WERI-Rb-1 (cell line): Measurements from ENCODE around the gene PRTG.

Experiments
- DNase-seq: peaks from one replicate; pipeline ENCODE4 v3.0.0-alpha.2; 2020
- H3K27ac ChIP-seq: fragments of 250-450 bp; sonication (Bioruptor Pico); 2 replicates; pipeline ENCODE4 v1.5.1; 2020; ENCODE audit warnings: mild to moderate bottlenecking, moderate library complexity
- H3K27me3 ChIP-seq: fragments of 250-450 bp; sonication (Bioruptor Pico); 2 replicates; pipeline ENCODE4 v1.5.1; 2021; ENCODE audit warnings: mild to moderate bottlenecking, low read depth, moderate library complexity; ENCODE audit not compliant: insufficient read depth, severe bottlenecking
- H3K36me3 ChIP-seq: fragments of 250-450 bp; sonication (Bioruptor Pico); 2 replicates; pipeline ENCODE4 v1.5.1; 2020; ENCODE audit warnings: mild to moderate bottlenecking, moderate library complexity
- H3K4me3 ChIP-seq: 2 replicates; pipeline ENCODE4 v1.5.1; 2011; ENCODE audit warnings: low read depth, mild to moderate bottlenecking, control low read depth, low read length
- H3K9me3 ChIP-seq: fragments of 250-450 bp; sonication (Bioruptor Pico); 2 replicates; pipeline ENCODE4 v1.5.1; 2021; ENCODE audit warnings: mild to moderate bottlenecking, moderate library complexity; ENCODE audit not compliant: severe bottlenecking
- TF ChIP-seq, protein P1 (sequence below): IDR thresholded peaks from 2 replicates; pipeline ENCODE4 v1.5.1; 2011; ENCODE audit warnings: low read depth, mild to moderate bottlenecking, control low read depth, inconsistent platforms, low read length

Gene PRTG

DNA sequence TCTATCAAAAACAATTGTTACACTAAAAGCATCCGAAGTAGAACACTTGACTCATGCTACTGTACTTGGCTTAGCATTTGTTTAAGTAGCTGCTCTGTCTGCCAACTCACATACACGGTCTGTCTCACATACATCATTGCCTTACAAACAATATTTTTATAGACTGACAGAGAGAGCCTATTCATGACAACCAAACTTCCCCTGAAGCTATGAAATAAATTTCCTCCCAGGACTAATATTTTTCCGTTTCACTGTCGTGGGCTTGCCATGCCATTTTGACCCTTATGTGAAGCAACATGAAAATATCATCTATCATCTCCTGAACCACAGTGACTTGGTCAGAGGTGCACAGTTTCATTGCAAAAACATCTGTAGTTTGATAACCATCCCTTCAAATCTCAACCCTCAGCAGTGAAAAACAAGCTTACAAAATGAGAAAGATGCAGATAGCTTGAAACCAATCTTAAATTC is 88.4 kb downstream of the PRTG start:
- no peak overlapping the region for H3K4me3 ChIP-seq
- no peaks in the 10 kb centered on the region for H3K27me3 ChIP-seq
- no peak for DNase-seq
- no peaks in the 10 kb centered on the region for H3K9me3 ChIP-seq
- H3K27ac ChIP-seq: no peak overlapping the region
- H3K36me3 ChIP-seq: no peaks in the 10 kb centered on the region
- TF ChIP-seq, protein P1, sequence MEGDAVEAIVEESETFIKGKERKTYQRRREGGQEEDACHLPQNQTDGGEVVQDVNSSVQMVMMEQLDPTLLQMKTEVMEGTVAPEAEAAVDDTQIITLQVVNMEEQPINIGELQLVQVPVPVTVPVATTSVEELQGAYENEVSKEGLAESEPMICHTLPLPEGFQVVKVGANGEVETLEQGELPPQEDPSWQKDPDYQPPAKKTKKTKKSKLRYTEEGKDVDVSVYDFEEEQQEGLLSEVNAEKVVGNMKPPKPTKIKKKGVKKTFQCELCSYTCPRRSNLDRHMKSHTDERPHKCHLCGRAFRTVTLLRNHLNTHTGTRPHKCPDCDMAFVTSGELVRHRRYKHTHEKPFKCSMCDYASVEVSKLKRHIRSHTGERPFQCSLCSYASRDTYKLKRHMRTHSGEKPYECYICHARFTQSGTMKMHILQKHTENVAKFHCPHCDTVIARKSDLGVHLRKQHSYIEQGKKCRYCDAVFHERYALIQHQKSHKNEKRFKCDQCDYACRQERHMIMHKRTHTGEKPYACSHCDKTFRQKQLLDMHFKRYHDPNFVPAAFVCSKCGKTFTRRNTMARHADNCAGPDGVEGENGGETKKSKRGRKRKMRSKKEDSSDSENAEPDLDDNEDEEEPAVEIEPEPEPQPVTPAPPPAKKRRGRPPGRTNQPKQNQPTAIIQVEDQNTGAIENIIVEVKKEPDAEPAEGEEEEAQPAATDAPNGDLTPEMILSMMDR: no peak

DNA sequence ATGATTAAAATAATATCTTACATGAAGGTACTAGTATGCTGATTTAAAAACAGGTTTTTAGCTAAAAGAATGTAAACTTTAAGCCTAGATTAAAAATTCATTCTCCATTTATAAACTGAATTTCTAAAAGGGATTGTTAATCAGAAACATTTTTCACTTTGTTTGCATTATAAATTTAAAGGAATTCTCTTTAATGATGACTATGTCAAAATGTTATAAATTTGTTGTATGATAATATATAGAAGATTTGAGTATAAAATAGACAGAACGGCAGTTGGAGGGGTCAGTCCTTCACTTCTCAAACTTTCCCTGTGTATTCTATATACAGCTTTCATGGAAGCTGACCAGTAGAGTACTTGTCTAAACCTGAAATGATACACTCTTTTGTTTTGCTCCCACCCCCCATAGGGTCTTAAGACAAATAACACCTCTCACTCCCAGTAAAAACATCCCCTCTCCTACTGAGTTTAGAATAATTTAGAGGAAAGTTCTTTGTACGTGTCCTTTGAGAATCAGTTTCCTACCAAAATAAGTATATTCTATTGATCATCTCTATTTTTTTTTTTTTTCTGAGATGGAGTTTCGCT is 90.0 kb downstream of the PRTG start:
- Histone ChIP-seq H3K9me3 (no peaks in the 10 kb centered on the region), H3K27me3 (no peaks in the 10 kb centered on the region), H3K4me3 (no peak overlapping the region), H3K27ac (no peak overlapping the region), H3K36me3 (no peaks in the 10 kb centered on the region)
- no peak for DNase-seq
- TF ChIP-seq, protein P1: no peak

DNA sequence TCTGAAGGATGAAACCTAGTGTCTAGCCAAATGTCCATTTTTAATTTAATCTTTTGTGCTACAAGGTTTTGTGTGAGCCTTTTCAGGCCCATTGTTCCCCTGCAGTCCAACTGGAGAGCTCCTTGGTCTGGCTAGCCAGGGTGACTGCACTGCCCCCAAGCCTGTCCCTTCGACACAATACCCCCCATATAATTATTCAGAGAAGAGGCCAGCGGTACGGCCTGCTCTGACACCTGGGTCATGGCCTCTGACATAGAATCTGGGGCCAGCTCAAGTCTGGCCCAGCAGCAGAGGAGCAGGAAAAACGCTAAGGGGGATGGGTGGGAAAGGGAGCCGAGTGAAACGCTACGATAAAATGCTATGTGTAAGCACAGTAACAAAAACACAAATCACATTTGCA is 90.6 kb downstream of the PRTG start:
- TF ChIP-seq, protein P1: no peak
- H3K9me3 ChIP-seq: no peaks in the 10 kb centered on the region
- no peak overlapping the region for H3K4me3 ChIP-seq
- H3K27ac ChIP-seq: no peak overlapping the region
- no peak for DNase-seq
- no peaks in the 10 kb centered on the region for H3K36me3 ChIP-seq
- H3K27me3 ChIP-seq: no peaks in the 10 kb centered on the region

DNA sequence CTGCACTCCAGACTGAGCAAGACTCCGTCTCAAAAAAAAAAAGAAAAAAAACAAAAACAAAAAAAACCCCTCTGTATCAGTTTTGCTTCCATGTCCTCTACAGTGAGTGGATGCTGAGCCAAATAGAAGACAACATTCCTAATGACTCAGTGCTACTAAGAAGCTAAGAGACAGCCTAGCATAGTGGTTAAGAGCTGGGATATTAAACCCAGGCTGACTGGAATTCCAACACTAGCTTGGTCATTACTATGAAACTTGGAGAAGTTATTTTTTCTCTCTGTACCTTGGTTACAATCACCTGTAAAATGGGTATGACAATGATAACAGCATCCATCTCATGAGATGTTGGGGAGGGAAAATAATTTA is 93.9 kb downstream of the PRTG start:
- TF ChIP-seq, protein P1: no peak
- H3K4me3 ChIP-seq: no peak overlapping the region
- no peaks in the 10 kb centered on the region for H3K36me3 ChIP-seq
- no peaks in the 10 kb centered on the region for H3K9me3 ChIP-seq
- no peak overlapping the region for H3K27ac ChIP-seq
- no peak for DNase-seq
- no peaks in the 10 kb centered on the region for H3K27me3 ChIP-seq

DNA sequence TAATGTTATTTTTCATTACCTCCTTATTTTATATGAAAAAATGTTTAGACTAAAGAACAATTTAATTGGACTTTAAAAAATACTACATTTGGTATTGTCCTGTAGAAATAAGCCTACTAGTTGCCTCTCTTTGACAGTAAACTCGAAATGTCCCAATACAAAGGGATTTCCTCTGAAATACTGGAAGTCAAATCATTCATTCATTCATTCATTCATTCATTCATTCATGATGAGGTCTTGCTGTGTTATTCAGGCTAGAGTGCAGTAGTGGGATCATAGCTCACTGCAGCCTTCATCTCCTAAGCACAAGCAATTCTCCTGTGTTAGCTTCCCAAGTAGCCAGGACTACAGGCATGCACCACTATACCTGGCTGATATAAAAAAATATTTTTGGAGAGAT is 104.2 kb downstream of the PRTG start:
- H3K4me3 ChIP-seq: no peak overlapping the region
- peaks cover 16% of the 10 kb centered on the region for H3K36me3 ChIP-seq
- H3K9me3 ChIP-seq: no peaks in the 10 kb centered on the region
- TF ChIP-seq, protein P1: no peak
- no peaks in the 10 kb centered on the region for H3K27me3 ChIP-seq
- H3K27ac ChIP-seq: no peak overlapping the region
- DNase-seq: no peak

DNA sequence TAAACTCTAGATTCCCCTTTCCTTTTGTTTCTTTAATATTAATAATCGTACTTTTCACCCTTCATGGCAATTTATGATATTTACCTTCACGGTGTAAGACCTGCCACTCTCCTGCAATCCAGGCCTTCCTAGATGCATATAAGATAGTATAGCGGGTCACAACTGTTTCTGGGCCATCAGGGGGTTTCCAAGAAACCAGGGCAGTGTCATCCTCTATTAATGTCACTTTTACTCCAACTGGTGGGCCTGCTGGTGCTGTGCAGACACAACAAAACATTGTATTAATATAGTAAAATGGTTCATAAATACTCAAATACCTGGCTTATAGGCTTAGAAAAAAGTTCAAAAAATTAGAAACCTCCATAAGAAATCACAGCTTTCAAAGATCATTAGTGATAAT is 105.9 kb downstream of the PRTG start:
- peaks cover 16% of the 10 kb centered on the region for H3K36me3 ChIP-seq

More for the DNA sequence above, 105.9 kb downstream of the PRTG start:
- H3K4me3 ChIP-seq: no peak overlapping the region
- DNase-seq: no peak
- TF ChIP-seq, protein P1: no peak
- H3K27ac ChIP-seq: no peak overlapping the region
- no peaks in the 10 kb centered on the region for H3K27me3 ChIP-seq
- no peaks in the 10 kb centered on the region for H3K9me3 ChIP-seq
